Colonic mucosa (tissue), 4 donors: ENCODE measurements around the gene PHACTR1. TPM values are rescaled to one million over a fixed set of nuclear protein-coding genes. Genes with fewer than 3 reads are reported as not detected.
"Not testable (repeated sequence)": the region's sequence is repeated elsewhere in the genome, so short reads cannot be mapped to it uniquely, and the experiment has no call there.

ENCODE experiments used
- DNase-seq: peaks from one replicate; pipeline ENCODE4 v3.0.0-alpha.2; 2020
- H3K27ac ChIP-seq: fragments of 200-600 bp; one replicate; pipeline ENCODE4 v1.8.0; 2021
- H3K27me3 ChIP-seq: fragments of 200-600 bp; one replicate; pipeline ENCODE4 v1.8.0; 2021
- H3K36me3 ChIP-seq: fragments of 200-600 bp; one replicate; pipeline ENCODE4 v1.8.0; 2021
- H3K4me1 ChIP-seq: fragments of 200-600 bp; one replicate; pipeline ENCODE4 v1.8.0; 2021; ENCODE audit warnings: mild to moderate bottlenecking
- H3K4me3 ChIP-seq: fragments of 200-600 bp; one replicate; pipeline ENCODE4 v1.8.0; 2021
- H3K9ac ChIP-seq, 2 donors: one replicate each; pipeline ENCODE4 v1.7.0; 2013; ENCODE audit warnings: control low read depth in 2 of 2, low read depth in 2 of 2, low read length in 2 of 2
- H3K9me3 ChIP-seq: fragments of 200-600 bp; one replicate; pipeline ENCODE4 v1.8.0; 2021
- intact Hi-C: fragments of 100-400 bp; cut with DNase I; formaldehyde crosslinking; loops from one replicate; pipeline ENCODE4 v1.14.1; 2022
- total RNA-seq, 2 donors: library from RNA; stranded (reverse); fragmentation: NEBNext Ultra II Directional in 1 of 2; extraction: Animal tissue kit (Norgen Biotek cat#: 25700) in 1 of 2; gene quantifications; one replicate each; pipeline ENCODE4 v1.2.1, GENCODE V29; 2021
- TF ChIP-seq, protein P1 (sequence below): fragments of 200-600 bp; IDR thresholded peaks from one replicate; pipeline ENCODE4 v1.8.0; 2022; ENCODE audit warnings: antibody characterized with exemption, mild to moderate bottlenecking
- donor health status: healthy.
- donor health status: DM: no; HTN: no; CAD: no.
- donor health status: DM: no; HTN: no; CAD: no.

Gene PHACTR1
- total RNA-seq, 2 donors from 2014 or later = 1.7 to 2.2 TPM

DNA sequence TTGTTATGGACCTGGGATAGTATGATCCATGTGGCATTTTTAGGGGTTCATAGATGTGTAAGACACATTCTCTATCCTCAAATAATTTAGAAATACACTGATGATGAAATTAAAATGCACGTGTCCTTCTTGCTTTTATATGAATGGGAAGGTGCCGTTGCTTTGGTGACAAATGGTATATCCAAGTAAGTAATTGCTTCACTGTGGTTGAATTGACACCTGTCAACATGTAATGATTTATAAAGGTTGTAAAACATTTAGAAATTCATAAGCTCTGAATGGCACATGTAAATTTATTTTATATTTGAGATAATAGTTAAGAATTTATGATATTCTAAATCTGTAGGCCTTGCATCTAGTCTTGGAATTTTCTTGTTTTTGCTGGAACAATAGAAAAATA is 227.0 kb downstream of the PHACTR1 start:
- no peaks in the 10 kb centered on the region for H3K9me3 ChIP-seq
- H3K4me1 ChIP-seq = no peaks in the 10 kb centered on the region
- no peak overlapping the region for H3K9ac ChIP-seq
- no peak for DNase-seq
- intact Hi-C loops = no loop called here
- H3K27me3 ChIP-seq = no peaks in the 10 kb centered on the region
- no peak overlapping the region for H3K4me3 ChIP-seq
- TF ChIP-seq, protein P1, sequence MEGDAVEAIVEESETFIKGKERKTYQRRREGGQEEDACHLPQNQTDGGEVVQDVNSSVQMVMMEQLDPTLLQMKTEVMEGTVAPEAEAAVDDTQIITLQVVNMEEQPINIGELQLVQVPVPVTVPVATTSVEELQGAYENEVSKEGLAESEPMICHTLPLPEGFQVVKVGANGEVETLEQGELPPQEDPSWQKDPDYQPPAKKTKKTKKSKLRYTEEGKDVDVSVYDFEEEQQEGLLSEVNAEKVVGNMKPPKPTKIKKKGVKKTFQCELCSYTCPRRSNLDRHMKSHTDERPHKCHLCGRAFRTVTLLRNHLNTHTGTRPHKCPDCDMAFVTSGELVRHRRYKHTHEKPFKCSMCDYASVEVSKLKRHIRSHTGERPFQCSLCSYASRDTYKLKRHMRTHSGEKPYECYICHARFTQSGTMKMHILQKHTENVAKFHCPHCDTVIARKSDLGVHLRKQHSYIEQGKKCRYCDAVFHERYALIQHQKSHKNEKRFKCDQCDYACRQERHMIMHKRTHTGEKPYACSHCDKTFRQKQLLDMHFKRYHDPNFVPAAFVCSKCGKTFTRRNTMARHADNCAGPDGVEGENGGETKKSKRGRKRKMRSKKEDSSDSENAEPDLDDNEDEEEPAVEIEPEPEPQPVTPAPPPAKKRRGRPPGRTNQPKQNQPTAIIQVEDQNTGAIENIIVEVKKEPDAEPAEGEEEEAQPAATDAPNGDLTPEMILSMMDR = no peak
- H3K36me3 ChIP-seq = no peaks in the 10 kb centered on the region
- no peak overlapping the region for H3K27ac ChIP-seq

DNA sequence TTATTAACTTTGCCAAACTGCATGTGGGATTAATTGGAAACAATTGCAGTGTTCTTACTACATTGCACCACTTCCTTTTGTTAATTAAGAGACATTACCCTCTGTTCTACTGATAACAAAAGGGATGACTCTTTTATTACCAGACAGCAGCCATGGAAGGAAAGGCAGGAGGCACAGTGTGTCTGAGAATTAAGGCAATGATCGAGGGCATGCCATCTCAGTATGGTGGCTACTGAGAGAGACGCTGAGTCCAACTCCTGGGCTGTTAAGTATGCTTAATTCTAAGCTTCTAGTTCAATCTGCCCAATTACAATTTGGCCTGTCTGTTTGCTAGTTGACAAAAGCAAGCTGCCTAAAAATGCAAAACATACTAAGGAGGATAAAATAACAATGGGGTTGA is 227.4 kb downstream of the PHACTR1 start:
- H3K27me3 ChIP-seq = no peaks in the 10 kb centered on the region
- no peaks in the 10 kb centered on the region for H3K36me3 ChIP-seq
- no peak for DNase-seq
- no peak overlapping the region for H3K27ac ChIP-seq
- no peaks in the 10 kb centered on the region for H3K4me1 ChIP-seq
- H3K4me3 ChIP-seq = no peak overlapping the region
- H3K9me3 ChIP-seq = no peaks in the 10 kb centered on the region
- intact Hi-C loops = no loop called here
- TF ChIP-seq, protein P1 = no peak
- H3K9ac ChIP-seq = no peak overlapping the region

DNA sequence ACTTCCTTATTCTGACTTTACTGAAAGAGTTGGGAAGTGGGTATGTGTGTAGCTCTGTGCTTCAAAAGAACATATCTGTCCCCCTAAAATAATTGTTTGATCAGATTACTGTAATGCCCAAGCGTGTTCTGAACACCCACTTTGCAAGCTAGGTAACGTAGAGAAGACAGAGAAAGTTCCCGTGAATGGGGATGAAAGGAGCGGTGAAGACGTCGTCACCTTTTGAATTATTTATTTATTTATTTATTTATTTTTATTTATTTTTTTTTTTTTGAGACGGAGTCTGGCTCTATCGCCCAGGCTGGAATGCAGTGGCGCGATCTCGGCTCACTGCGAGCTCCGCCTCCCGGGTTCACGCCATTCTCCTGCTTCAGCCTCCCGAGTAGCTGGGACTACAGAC is 228.0 kb downstream of the PHACTR1 start:
- H3K27ac ChIP-seq, H3K4me1 ChIP-seq, intact Hi-C loops, H3K9ac ChIP-seq, H3K4me3 ChIP-seq, H3K36me3 ChIP-seq, DNase-seq, H3K9me3 ChIP-seq, H3K27me3 ChIP-seq: not testable (repeated sequence)

DNA sequence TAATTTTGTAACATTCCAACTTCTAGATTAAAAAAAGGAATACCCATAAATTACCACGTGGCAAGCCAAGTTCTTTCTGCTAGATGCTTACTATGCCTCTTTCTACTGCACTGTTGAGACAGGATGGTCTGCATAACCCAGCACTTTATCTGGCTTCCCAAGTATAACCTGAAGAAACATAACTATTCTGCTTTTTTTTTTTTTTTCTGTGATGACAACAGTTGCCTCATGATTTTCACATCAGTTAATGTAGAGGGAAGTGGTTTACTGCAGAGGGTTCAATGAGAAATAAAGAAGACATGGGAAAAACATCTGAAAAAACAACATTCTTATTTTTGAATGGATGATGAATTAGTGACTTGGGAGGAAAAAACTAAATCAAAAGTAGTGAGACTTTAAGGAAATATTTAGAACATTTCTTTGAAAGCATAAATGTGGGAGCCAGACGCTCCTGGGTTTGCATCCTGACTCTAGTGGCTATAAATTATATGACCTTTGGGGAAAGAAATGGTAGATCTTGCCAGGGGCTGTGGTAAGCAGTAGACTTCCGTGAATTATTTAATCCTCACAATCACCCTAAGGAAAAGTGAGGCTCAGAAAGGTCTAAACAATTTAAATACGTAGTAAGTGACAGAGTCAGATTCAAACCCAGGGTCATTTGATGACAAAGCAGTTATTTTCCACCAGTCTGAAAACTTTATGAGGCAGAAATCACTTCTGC is 230.7 kb downstream of the PHACTR1 start:
- Histone ChIP-seq H3K4me1 (no peaks in the 10 kb centered on the region), H3K9me3 (no peaks in the 10 kb centered on the region), H3K4me3 (no peak overlapping the region), H3K27ac (no peak overlapping the region), H3K36me3 (no peaks in the 10 kb centered on the region), H3K9ac (no peak overlapping the region), H3K27me3 (no peaks in the 10 kb centered on the region)
- TF ChIP-seq, protein P1 = no peak
- intact Hi-C loops = no loop called here
- DNase-seq = no peak

- Histone ChIP-seq H3K27ac (no peak overlapping the region), H3K36me3 (no peaks in the 10 kb centered on the region), H3K4me1 (no peaks in the 10 kb centered on the region), H3K4me3 (no peak overlapping the region), H3K9me3 (no peaks in the 10 kb centered on the region), H3K9ac (no peak overlapping the region), H3K27me3 (no peaks in the 10 kb centered on the region)
- DNase-seq = no peak
- intact Hi-C loops = no loop called here
- TF ChIP-seq, protein P1 = no peak
Measured at GRCh38 chr6:12947967-12948366, 231.4 kb downstream of the PHACTR1 start.

GRCh38 chr6:12950976-12951375 is 234.4 kb downstream of the PHACTR1 start:
- DNase-seq = no peak
- intact Hi-C loops = no loop called here
- Histone ChIP-seq H3K27ac (no peak overlapping the region), H3K9me3 (no peaks in the 10 kb centered on the region), H3K9ac (no peak overlapping the region), H3K36me3 (no peaks in the 10 kb centered on the region), H3K27me3 (no peaks in the 10 kb centered on the region), H3K4me1 (no peaks in the 10 kb centered on the region), H3K4me3 (no peak overlapping the region)
- TF ChIP-seq, protein P1 = no peak
